Fibroblast of lung (primary cell): ENCODE measurements around the gene LRRC74A.

Experiments used
- CTCF ChIP-seq, 2 donors: IDR thresholded peaks in 1 of 2; conservative IDR thresholded peaks in 1 of 2; 1 replicate in 1 of 2; 2 replicates in 1 of 2; pipeline ENCODE4 v1.5.1; 2011 to 2012; ENCODE audit warnings: low read length in 2 of 2, control low read depth in 1 of 2, inconsistent platforms in 1 of 2, low read depth in 1 of 2, mild to moderate bottlenecking in 1 of 2
- EZH2 ChIP-seq: IDR thresholded peaks from 2 replicates; pipeline ENCODE4 v1.5.1; 2012; ENCODE audit warnings: low read length, control low read depth, mild to moderate bottlenecking; ENCODE audit errors: missing control alignments

GRCh38 chr14:76900682-76901081 is 74.5 kb downstream of the LRRC74A start:
- TF ChIP-seq CTCF (conservative IDR thresholded peaks at IDR 0.05 in 1 of 2, IDR thresholded peaks at IDR 0.05 in 1 of 2; ENCODE audit: low read depth in 1 of 2, low read length in 2 of 2) (no peak), EZH2 (no peak)
